T-cell (primary cell): ENCODE measurements around the gene CBX1. TPM values are rescaled to one million over a fixed set of nuclear protein-coding genes. Genes with fewer than 3 reads are reported as not detected.

Source experiments
- ATAC-seq, 4 experiments: fragments of 200-7000 bp in 3 of 4; fragments of 150-1000 bp in 1 of 4; cut with Tn5 transposase; replicated peaks in 1 of 4; 1 replicate in 3 of 4; 2 replicates in 1 of 4; pipeline ENCODE4 v1.10.0; 2021; ENCODE audit warnings: moderate library complexity in 3 of 4, mild to moderate bottlenecking in 2 of 4, moderate number of reproducible peaks in 1 of 4
- CTCF ChIA-PET, 2 donors: fragments of 300-600 bp; sonication (Branson Sonifier 250); formaldehyde crosslinking; loops; one replicate each; lab custom pipeline; 2022; ENCODE audit warnings: antibody characterized with exemption in 2 of 2; lab: Charles Lee
- POLR2A ChIA-PET, 2 donors: fragments of 300-600 bp; sonication (Branson Sonifier 250); formaldehyde crosslinking; loops; one replicate each; lab custom pipeline; 2022; ENCODE audit warnings: antibody characterized with exemption in 2 of 2; lab: Charles Lee
- DNase-seq, 35 experiments: peaks; one replicate each; pipeline versions ENCODE4 v3.0.0 to v3.0.0-alpha.2; 2013 to 2023
- H3K27ac ChIP-seq: one replicate; pipeline ENCODE4 v1.5.1; 2013; ENCODE audit warnings: low read length
- H3K27me3 ChIP-seq, 2 experiments: replicated peaks in 1 of 2; 1 replicate in 1 of 2; 2 replicates in 1 of 2; pipeline versions ENCODE4 v1.6.1 to v1.7.0; 2013; ENCODE audit warnings: low read length in 1 of 2, mixed read lengths in 1 of 2; ENCODE audit not compliant: control insufficient read depth in 2 of 2, insufficient read depth in 2 of 2; ENCODE audit errors: extremely low read depth in 1 of 2
- H3K36me3 ChIP-seq, 2 donors: 1 replicate in 1 of 2; 2 replicates in 1 of 2; pipeline versions ENCODE4 v1.6.1 to v1.7.0; 2013; ENCODE audit warnings: low read length in 1 of 2; ENCODE audit not compliant: control insufficient read depth in 2 of 2, insufficient read depth in 1 of 2; ENCODE audit errors: extremely low read depth in 1 of 2
- H3K4me1 ChIP-seq, 2 experiments: 1 replicate in 1 of 2; 2 replicates in 1 of 2; pipeline versions ENCODE4 v1.6.1 to v1.7.0; 2013; ENCODE audit warnings: low read length in 2 of 2, mixed read lengths in 1 of 2; ENCODE audit not compliant: insufficient read depth in 2 of 2, control insufficient read depth in 1 of 2; ENCODE audit errors: extremely low read depth in 1 of 2
- H3K4me3 ChIP-seq, 2 donors: 1 replicate in 1 of 2; 2 replicates in 1 of 2; pipeline versions ENCODE4 v1.5.1 to v1.7.0; 2013; ENCODE audit warnings: mild to moderate bottlenecking in 2 of 2, low read length in 1 of 2, moderate library complexity in 1 of 2; ENCODE audit not compliant: control insufficient read depth in 1 of 2; ENCODE audit errors: extremely low read depth in 1 of 2
- H3K9me3 ChIP-seq: 2 replicates; pipeline ENCODE4 v1.7.0; 2013
- H3K27ac Mint-ChIP-seq, 2 donors: one replicate each; pipeline ENCODE4 v1.8.0; 2020 to 2021; ENCODE audit warnings: mild to moderate bottlenecking in 2 of 2, mixed read lengths in 2 of 2
- H3K27me3 Mint-ChIP-seq, 2 donors: one replicate each; pipeline ENCODE4 v1.8.0; 2021 to 2022; ENCODE audit warnings: mixed read lengths in 2 of 2
- H3K36me3 Mint-ChIP-seq: one replicate; pipeline ENCODE4 v1.8.0; 2021; ENCODE audit warnings: mixed read lengths
- H3K4me1 Mint-ChIP-seq, 3 donors: one replicate each; pipeline ENCODE4 v1.8.0; 2020 to 2022; ENCODE audit warnings: mixed read lengths in 3 of 3, mild to moderate bottlenecking in 1 of 3
- H3K4me3 Mint-ChIP-seq, 3 donors: one replicate each; pipeline ENCODE4 v1.8.0; 2020 to 2022; ENCODE audit warnings: mild to moderate bottlenecking in 3 of 3, mixed read lengths in 3 of 3, moderate library complexity in 3 of 3
- H3K9me3 Mint-ChIP-seq, 3 donors: one replicate each; pipeline ENCODE4 v1.8.0; 2020 to 2022; ENCODE audit warnings: mixed read lengths in 3 of 3
- WGBS: methylation state at CpG from one replicate; pipeline ENCODE4 v1.1.5; 2013; ENCODE audit warnings: missing lambda C conversion rate; ENCODE audit not compliant: insufficient coverage; 5-methylcytosine and 5-hydroxymethylcytosine counted together
- total RNA-seq, 35 experiments: library from RNA in 6 of 35; stranded (reverse) in 6 of 35; fragments of 120-200 nt in 1 of 35; gene quantifications; one replicate each; pipeline versions ENCODE4 v1.2.1 to v1.2.4 and lab custom pipeline; 2013 to 2026

CBX1 gene
- total RNA-seq, 5 donors from 2014 or later (not counting 1 experiment from before 2014, with no cell fraction given) = 19.6 to 32.4 (median 30.7) TPM

DNA sequence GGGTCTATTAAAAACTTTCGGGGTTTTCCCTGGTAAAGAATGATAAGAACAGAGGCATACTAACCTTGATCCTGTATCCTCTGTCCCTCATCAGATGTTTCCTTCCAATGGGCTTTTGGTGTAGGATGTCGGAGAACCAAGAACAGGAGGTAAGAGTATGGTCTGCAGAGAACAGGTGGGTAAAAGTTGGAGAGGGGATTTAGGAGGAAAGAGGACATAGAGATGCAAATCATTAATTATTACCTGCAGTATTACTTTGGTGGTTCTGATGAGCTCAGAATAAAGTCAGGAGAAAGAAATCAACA lies 10.6 kb upstream of the CBX1 start:
- H3K4me1 ChIP-seq = peaks cover 29 to 49% of the 10 kb centered on the region in 2 experiments
- DNase-seq (no peak), ATAC-seq (no peak)
- no peaks in the 10 kb centered on the region for H3K9me3 ChIP-seq
- no peaks in the 10 kb centered on the region for H3K27me3 ChIP-seq
- H3K4me1 Mint-ChIP-seq = peaks cover 46 to 56% (median 56%) of the 10 kb centered on the region in 3 donors
- POLR2A ChIA-PET = interaction anchor here (0.5 to 0.7 kb wide), 3 partner anchors 22 to 34 kb away, joined by 3 to 4 read pairs (median 4); no protein-coding TSS in a partner anchor
- H3K27me3 Mint-ChIP-seq = no peaks in the 10 kb centered on the region
- peaks cover 4% of the 10 kb centered on the region for H3K36me3 Mint-ChIP-seq
- H3K27ac ChIP-seq = peak overlapping the region; percentile 53
- no peaks in the 10 kb centered on the region for H3K9me3 Mint-ChIP-seq
- H3K4me3 Mint-ChIP-seq = peak overlapping the region in 2 of 3 donors; percentile 25 to 44
- H3K36me3 ChIP-seq = peaks cover 0 to 15% of the 10 kb centered on the region in 2 donors
- CTCF ChIA-PET = interaction anchor here (0.6 to 1.3 kb wide), 7 partner anchors 18 to 1350 kb away, joined by 3 to 5 read pairs (median 3); no protein-coding TSS in a partner anchor
- no peak overlapping the region for H3K4me3 ChIP-seq
- WGBS = no CpG with 5 or more reads among the region's 2 CpGs
- peak overlapping the region; percentile 92 to 95 for H3K27ac Mint-ChIP-seq

DNA sequence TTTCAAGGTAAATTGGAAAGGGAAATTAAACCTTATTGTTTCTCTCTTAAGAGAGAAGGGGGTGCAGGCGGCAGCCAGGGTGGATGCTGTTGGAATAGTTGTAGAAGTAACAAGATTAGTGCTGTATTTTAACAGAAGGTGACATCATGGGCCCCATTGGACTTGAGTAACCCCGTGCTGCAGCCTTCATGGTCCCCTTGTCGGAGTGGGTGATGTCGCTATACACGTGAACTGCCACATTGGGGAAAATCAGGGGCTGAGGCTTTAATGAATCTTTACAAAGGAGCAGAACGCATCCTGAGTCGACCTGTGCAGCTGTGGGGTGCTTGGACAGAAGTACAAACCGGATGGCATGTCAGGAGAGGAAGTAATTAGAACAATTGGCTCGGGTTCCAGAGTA lies 9.5 kb upstream of the CBX1 start:
- peaks cover 49 to 61% (median 58%) of the 10 kb centered on the region in 3 donors for H3K4me1 Mint-ChIP-seq
- 83% methylated on average over 9 of the region's 9 CpGs for WGBS
- ATAC-seq (no peak), DNase-seq (no peak)
- H3K9me3 Mint-ChIP-seq = no peaks in the 10 kb centered on the region
- Histone ChIP-seq H3K4me1 (peaks cover 30 to 54% of the 10 kb centered on the region in 2 experiments), H3K27me3 (no peaks in the 10 kb centered on the region), H3K36me3 (peaks cover 0 to 10% of the 10 kb centered on the region in 2 donors), H3K4me3 (no peak overlapping the region), H3K27ac (no peak overlapping the region), H3K9me3 (no peaks in the 10 kb centered on the region)
- ChIA-PET POLR2A (interaction anchor here in 1 of 2 donors (0.7 kb wide), 1 partner anchor 13 kb away, joined by 3 read pairs; no protein-coding TSS in a partner anchor), CTCF (no interaction called here)
- peak overlapping the region in 1 of 3 donors; percentile 35 for H3K4me3 Mint-ChIP-seq
- peak overlapping the region; percentile 70 to 84 for H3K27ac Mint-ChIP-seq
- peaks cover 4% of the 10 kb centered on the region for H3K36me3 Mint-ChIP-seq
- H3K27me3 Mint-ChIP-seq = no peaks in the 10 kb centered on the region

- H3K27ac ChIP-seq = peak within 1 kb of the TSS; percentile 84
- POLR2A ChIA-PET = interaction anchor here (0.6 to 1.1 kb wide), 5 partner anchors 14 to 900 kb away, joined by 3 to 4 read pairs (median 4); no protein-coding TSS in a partner anchor
- H3K36me3 Mint-ChIP-seq = peaks cover 4% of the 10 kb centered on the region
- H3K4me1 Mint-ChIP-seq = peaks cover 54 to 67% (median 64%) of the 10 kb centered on the region in 3 donors
- peak; percentile 85 to 97 (median 93) for DNase-seq
- H3K9me3 ChIP-seq = no peaks in the 10 kb centered on the region
- no peaks in the 10 kb centered on the region for H3K27me3 Mint-ChIP-seq
- H3K36me3 ChIP-seq = peaks cover 0 to 3% of the 10 kb centered on the region in 2 donors
- CTCF ChIA-PET = interaction anchor here in 1 of 2 donors (0.5 to 1.8 kb wide), 6 partner anchors 8 to 529 kb away, joined by 3 to 8 read pairs (median 4); partner anchors contain the start of gene CDK5RAP3
- 0% methylated on average over 42 of the region's 64 CpGs for WGBS
- peak within 1 kb of the TSS; percentile 87 to 97 for H3K27ac Mint-ChIP-seq
- no peaks in the 10 kb centered on the region for H3K27me3 ChIP-seq
- peak within 1 kb of the TSS; percentile 93 to 98 (median 96) for H3K4me3 Mint-ChIP-seq
- peaks cover 19 to 53% of the 10 kb centered on the region in 2 experiments for H3K4me1 ChIP-seq
- peak; percentile 92 to 94 (median 93) for ATAC-seq
- H3K4me3 ChIP-seq = peak within 1 kb of the TSS; percentile 85 to 94
- H3K9me3 Mint-ChIP-seq = no peaks in the 10 kb centered on the region
Measured at GRCh38 chr17:48107137-48108055, 6.1 kb upstream of the CBX1 start, which contains the start of gene SNX11. TSS of gene SNX11 (plus strand) at chr17:48107766. CDS start at chr17:48112044, 4,278 bp downstream.

DNA sequence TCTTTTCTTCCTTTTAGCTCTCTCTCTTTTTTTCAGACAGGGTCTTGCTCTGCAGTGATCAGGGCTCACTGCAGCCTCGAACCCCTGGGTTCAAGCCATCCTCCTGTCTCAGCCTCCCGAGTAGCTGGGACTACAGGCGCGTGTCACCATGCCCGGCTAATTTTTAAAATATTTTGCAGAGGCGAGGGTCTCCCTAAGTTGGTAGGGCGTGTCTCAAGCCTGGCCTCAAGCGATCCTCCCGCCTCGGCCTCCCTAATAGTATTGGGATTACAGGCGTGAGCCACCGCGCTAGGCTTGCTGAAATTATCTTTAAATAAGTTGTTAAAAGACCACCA lies 5.5 kb upstream of the CBX1 start:
- Mint-ChIP-seq H3K4me3 (peak overlapping the region; percentile 93 to 98 (median 96)), H3K36me3 (peaks cover 4% of the 10 kb centered on the region), H3K27me3 (no peaks in the 10 kb centered on the region), H3K27ac (peak overlapping the region in 1 of 2 donors; percentile 97), H3K4me1 (peaks cover 52 to 67% (median 62%) of the 10 kb centered on the region in 3 donors), H3K9me3 (no peaks in the 10 kb centered on the region)
- peak overlapping the region; percentile 85 to 94 for H3K4me3 ChIP-seq
- H3K27me3 ChIP-seq = no peaks in the 10 kb centered on the region
- DNase-seq = no peak
- ChIA-PET POLR2A (no interaction called here), CTCF (interaction anchor here in 1 of 2 donors (0.5 to 1.8 kb wide), 3 partner anchors 9 to 530 kb away, joined by 4 to 8 read pairs (median 5); no protein-coding TSS in a partner anchor)
- peaks cover 14 to 51% of the 10 kb centered on the region in 2 experiments for H3K4me1 ChIP-seq
- no peak for ATAC-seq
- WGBS = 41% methylated on average over 10 of the region's 13 CpGs
- H3K27ac ChIP-seq = peak overlapping the region; percentile 84
- no peaks in the 10 kb centered on the region for H3K36me3 ChIP-seq
- H3K9me3 ChIP-seq = no peaks in the 10 kb centered on the region

DNA sequence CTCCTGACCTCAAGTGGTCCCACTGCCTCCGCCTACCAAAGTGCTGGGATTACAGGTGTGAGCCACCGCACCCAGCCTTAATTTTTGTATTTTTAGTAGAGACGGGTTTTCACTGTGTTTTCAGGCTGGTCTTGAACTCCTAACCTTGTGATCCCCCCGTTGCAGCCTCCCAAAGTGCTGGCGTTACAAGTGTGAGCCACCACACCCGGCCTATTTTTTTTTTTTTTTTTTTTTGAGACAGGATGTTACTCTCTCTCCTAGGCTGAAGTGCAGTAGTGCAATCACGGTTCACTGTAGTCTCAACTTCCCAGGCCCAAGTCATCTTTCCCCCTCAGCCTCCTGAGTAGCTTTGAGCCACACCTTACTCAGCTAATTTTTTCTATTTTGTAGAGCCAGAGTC lies 3.2 kb upstream of the CBX1 start:
- Histone ChIP-seq H3K4me1 (peaks cover 19 to 56% of the 10 kb centered on the region in 2 experiments), H3K36me3 (no peaks in the 10 kb centered on the region), H3K9me3 (no peaks in the 10 kb centered on the region), H3K27ac (no peak overlapping the region), H3K4me3 (no peak overlapping the region), H3K27me3 (peaks cover 0 to 2% of the 10 kb centered on the region in 2 experiments)
- H3K9me3 Mint-ChIP-seq = no peaks in the 10 kb centered on the region
- no peak for DNase-seq
- H3K27me3 Mint-ChIP-seq = no peaks in the 10 kb centered on the region
- WGBS = 96% methylated on average over 4 of the region's 7 CpGs
- peak overlapping the region in 1 of 2 donors; percentile 41 for H3K27ac Mint-ChIP-seq
- H3K4me3 Mint-ChIP-seq = peak overlapping the region in 2 of 3 donors; percentile 19 to 32
- no peaks in the 10 kb centered on the region for H3K36me3 Mint-ChIP-seq
- CTCF ChIA-PET = interaction anchor here in 1 of 2 donors (0.9 kb wide), 1 partner anchor 25 kb away, joined by 3 read pairs; no protein-coding TSS in a partner anchor
- POLR2A ChIA-PET = no interaction called here
- peaks cover 52 to 69% (median 57%) of the 10 kb centered on the region in 3 donors for H3K4me1 Mint-ChIP-seq
- ATAC-seq = no peak
